Measurements from ENCODE around the gene G6PC1.
"Not testable (repeated sequence)": the region's sequence is repeated elsewhere in the genome, so short reads cannot be mapped to it uniquely, and the experiment has no call there.

The G6PC1 gene

GRCh38 chr17:42901535-42902229 lies 1.1 kb downstream of the G6PC1 start:
- no peak for DNase-seq (ENCODE audit: low read depth)

- no peak for DNase-seq (ENCODE audit: low read depth)
Observed at GRCh38 chr17:42904110-42904469, 3.5 kb downstream of the G6PC1 start.

- DNase-seq (ENCODE audit: low read depth): no peak
Observed at GRCh38 chr17:42906772-42907446, 6.3 kb downstream of the G6PC1 start.

GRCh38 chr17:42908872-42909700 lies 8.5 kb downstream of the G6PC1 start:
- no peak for DNase-seq (ENCODE audit: low read depth)

- DNase-seq (ENCODE audit: low read depth): no peak
Observed at GRCh38 chr17:42913522-42913921, 12.9 kb downstream of the G6PC1 start.

- no peak for DNase-seq (ENCODE audit: low read depth)
Observed at GRCh38 chr17:42913981-42914617, 13.5 kb downstream of the G6PC1 start.

GRCh38 chr17:42915288-42915687 lies 14.7 kb downstream of the G6PC1 start:
- DNase-seq (ENCODE audit: low read depth): not testable (repeated sequence)

- DNase-seq (ENCODE audit: low read depth): not testable (repeated sequence)
Observed at GRCh38 chr17:42916388-42917235, 16.0 kb downstream of the G6PC1 start.

GRCh38 chr17:42917236-42917603 lies 16.6 kb downstream of the G6PC1 start:
- no peak for DNase-seq (ENCODE audit: low read depth)

- DNase-seq (ENCODE audit: low read depth): no peak
Observed at GRCh38 chr17:42918902-42919521, 18.4 kb downstream of the G6PC1 start.

- not testable (repeated sequence) for DNase-seq (ENCODE audit: low read depth)
Observed at GRCh38 chr17:42919522-42920077, 19.0 kb downstream of the G6PC1 start.

GRCh38 chr17:42920106-42920900 lies 19.7 kb downstream of the G6PC1 start:
- DNase-seq (ENCODE audit: low read depth): no peak

GRCh38 chr17:42920922-42921321 lies 20.3 kb downstream of the G6PC1 start:
- DNase-seq (ENCODE audit: low read depth): no peak

- DNase-seq (ENCODE audit: low read depth): no peak
Observed at GRCh38 chr17:42922294-42922693, 21.7 kb downstream of the G6PC1 start.

GRCh38 chr17:42923472-42923871 lies 22.9 kb downstream of the G6PC1 start:
- not testable (repeated sequence) for DNase-seq (ENCODE audit: low read depth)

- DNase-seq (ENCODE audit: low read depth): no peak
Observed at GRCh38 chr17:42924891-42925290, 24.3 kb downstream of the G6PC1 start.

- peak; percentile 4 for DNase-seq (ENCODE audit: low read depth)
Observed at GRCh38 chr17:42928714-42929496, 28.3 kb downstream of the G6PC1 start.

GRCh38 chr17:42929497-42929844 lies 28.9 kb downstream of the G6PC1 start:
- DNase-seq (ENCODE audit: low read depth): no peak
